ENCODE measurements around the gene HLA-DQA2.
"Not testable (repeated sequence)": the region's sequence is repeated elsewhere in the genome, so short reads cannot be mapped to it uniquely, and the experiment has no call there.

HLA-DQA2 gene

DNA sequence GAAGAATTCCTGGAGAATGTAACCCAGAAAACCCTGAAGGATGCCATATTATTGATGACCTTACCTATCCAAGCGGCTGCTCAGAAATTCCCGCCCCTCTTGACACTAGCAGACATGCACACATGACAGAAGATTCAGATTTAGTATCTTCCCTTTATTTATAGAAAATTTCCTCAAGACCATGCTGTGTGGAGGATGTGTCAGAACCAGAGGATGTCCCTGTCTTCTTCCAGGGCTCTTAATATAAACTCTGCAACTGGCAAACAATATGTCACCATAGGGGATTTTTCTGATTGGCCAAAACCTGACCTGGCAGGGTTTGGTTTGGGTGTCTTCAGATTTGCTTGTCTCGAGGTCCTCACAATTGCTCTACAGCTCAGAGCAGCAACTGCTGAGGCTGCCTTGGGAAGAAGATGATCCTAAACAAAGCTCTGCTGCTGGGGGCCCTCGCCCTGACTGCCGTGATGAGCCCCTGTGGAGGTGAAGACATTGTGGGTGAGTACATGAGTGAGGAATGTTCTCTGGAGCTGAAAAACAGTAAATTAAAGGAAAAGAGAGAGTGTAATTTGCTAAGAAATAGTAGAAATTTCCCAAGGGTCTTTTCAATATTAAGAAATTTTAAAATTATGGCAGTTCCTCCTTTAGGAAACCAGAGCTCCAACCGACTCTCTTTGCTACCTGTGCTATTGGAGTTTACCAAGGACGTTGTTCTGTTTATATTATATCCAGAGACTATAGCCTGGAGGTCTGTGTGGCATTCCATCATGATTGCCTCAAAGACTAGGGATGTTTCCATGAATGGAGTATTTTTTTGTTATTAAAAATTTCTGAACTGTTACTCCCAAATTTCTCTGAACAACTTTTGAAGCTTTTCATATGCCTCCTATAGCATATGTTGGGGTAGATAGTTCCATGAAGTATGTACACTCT is at the start of gene HLA-DQA2:
TSS of gene HLA-DQA2 (plus strand) at position 361 of the 930 bp plus-strand sequence. CDS start at position 414, 53 bp downstream.
- no peak for DNase-seq

DNA sequence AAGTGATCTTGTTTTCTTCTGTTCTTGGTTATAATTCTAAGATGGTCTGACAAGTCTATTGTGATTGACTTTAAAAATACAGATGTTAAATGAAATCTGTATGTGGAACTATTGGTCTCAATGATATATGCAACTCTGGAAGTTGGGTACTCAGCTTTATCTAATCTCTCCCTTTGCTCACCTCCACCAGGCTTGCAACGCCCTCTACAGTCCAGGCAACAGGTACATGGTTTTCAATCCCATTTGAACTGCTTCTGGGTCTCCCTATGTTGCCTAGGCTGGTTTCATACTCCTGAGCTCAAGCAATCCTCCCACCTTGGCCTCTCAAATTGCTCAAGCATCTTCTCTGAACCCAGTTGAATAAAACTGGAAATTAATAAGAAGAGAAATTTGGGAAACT is 49.2 kb upstream of the HLA-DQA2 start:
- peak; percentile 34 for DNase-seq

DNA sequence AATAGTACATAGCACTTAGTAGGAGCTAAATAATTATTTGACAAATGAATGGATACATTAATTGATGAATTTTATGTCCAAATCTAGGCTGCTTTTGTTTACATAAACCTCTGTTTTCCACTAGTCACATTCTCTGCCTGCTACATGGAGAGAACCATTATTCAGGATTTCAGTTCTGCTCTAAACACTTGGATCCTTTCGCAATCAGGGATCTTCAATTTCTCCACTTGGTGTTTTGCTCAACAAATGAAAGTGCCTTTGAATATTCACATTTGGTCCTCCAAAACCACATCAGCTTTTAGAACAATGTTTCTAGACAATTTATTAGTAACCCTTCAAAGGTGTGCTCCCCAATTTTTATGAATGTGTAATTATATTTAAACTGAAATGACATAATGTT is 44.2 kb upstream of the HLA-DQA2 start:
- DNase-seq = no peak

GRCh38 chr6:32700391-32701040 is 40.7 kb upstream of the HLA-DQA2 start:
- DNase-seq = no peak

- no peak for DNase-seq
Observed at GRCh38 chr6:32703347-32703746, 37.8 kb upstream of the HLA-DQA2 start.

DNA sequence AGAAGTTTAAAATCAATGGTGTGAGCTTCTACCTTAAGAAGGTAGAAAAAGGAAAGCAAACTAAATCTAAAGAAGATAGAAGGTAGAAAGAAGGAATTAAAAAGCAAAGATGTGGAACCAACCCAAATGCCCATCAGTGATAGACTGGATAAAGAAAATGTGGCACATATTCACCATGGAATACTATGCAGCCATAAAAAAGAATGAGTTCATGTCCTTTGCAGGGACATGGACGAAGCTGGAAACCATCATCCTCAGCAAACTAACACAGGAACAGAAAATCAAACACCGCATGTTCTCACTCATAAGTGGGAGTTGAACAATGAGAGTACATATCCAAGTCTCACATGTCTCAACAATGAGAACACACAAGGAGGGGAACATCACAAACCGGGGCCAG is 36.0 kb upstream of the HLA-DQA2 start:
- not testable (repeated sequence) for DNase-seq

GRCh38 chr6:32709625-32710024 is 31.6 kb upstream of the HLA-DQA2 start:
- DNase-seq = no peak

DNA sequence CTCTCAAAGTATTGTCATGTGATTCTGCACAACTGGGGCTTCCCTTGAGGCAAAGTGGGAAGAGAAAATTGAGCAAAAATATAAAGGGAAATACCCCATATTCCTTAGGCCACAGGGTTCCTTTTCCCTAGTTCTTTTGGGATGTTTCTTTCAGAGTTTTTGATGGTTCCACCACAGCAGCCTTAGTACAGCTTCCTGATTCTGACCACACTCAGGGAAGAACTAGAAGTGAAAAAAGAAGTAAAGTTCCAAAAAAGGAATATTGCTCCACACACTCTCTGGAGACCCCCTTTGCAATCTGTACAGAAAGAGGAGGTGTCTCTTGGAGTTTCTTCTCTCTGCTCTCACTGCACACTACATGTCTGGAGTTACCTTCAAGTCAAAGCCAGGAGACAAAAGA is 27.9 kb upstream of the HLA-DQA2 start:
- no peak for DNase-seq

DNA sequence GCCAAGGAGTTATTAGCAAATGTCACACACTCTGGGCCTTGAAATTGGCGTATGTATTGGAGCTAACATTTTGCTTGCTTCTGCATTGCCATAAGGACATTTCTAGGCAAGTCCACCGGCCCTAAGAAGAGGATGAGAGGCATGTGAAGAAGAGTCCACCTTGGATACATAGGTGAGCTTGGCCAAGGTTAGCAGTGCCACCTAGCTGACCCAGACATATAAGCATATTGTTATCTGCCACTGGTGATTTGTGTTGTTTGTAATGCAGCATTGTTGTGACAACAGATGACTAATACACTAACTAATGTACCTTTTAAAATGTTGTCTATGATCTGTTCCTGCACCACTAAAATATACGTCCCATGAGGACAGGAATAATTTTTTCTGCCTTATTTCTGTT is 24.8 kb upstream of the HLA-DQA2 start:
- no peak for DNase-seq

DNA sequence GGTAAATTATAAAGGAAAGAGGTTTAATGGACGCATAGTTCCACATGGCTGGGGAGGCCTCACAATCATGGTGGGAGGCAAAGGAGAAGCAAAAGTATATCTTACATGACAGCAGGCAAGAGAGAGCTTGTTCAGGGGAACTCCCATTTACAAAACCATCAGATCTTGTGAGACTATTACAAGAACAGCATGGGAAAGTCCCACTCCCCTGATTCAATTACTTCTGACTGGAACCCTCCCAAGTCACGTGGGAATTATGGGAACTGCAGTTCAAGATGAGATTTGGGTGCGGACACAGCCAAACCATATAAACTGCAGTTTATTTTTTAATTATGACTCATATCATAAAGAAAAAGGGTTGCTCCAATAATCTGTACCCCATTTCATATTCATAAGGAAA is 22.3 kb upstream of the HLA-DQA2 start:
- no peak for DNase-seq

DNA sequence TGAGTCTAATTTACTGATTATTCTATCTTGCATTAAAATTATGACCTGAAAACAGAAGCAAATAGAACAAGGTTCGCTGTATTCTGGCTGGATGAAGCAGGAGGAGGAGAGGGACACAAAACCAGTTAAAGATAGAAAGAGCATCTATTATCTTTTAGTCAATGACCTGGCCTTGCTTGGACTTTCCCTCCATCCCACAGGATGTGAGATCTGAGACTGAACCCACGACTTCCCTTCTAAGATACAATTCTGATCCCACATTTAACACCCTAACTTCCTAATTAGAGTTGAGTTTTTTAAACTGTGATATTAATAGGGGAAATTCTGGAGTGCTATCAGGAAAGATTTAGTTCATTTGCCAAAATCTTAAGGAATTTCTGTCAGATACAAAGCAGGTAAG is 3.1 kb upstream of the HLA-DQA2 start:
- DNase-seq = no peak

DNA sequence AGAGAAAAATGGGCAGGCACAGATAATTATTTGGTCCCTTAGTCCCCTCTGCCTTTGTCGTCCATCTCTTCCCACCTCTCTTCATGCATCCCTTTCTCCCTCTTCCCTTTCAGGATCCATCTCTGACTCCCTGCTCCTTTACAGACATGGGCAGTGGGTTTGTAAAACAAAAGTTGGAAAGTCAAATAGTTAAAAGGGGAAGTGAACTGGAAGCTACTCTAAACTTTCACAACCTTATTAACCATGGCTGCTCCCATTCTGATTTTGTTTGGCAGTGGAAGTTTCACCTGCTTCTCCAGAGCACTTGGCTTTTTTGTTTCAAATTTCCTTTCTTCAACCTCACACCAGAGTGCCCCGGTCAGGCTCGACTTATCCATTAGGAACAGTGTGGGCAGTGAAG is 1.2 kb downstream of the HLA-DQA2 start:
- DNase-seq = no peak

DNA sequence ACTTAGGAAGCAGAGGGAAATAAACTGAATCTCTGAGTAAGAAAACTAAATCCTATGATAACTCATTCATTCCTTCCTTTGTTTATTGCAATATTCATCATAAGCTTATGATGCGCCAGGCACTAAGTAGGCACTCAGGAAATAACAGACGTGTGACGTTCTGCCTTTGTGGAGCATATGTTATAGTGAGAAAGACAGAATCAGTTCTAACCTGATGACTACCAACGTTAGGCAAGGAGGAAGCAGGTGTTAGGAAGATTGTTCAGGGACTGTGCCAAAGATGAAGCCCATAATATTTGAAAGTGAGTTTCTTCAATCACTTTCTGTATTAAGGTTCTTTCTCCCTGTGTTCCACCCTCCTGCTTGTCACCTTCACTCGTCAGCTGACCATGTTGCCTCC is 3.6 kb downstream of the HLA-DQA2 start:
- DNase-seq = no peak

- not testable (repeated sequence) for DNase-seq
Observed at GRCh38 chr6:32745649-32746048, 4.5 kb downstream of the HLA-DQA2 start.

- DNase-seq = no peak
Observed at GRCh38 chr6:32752580-32752979, 11.4 kb downstream of the HLA-DQA2 start.

DNA sequence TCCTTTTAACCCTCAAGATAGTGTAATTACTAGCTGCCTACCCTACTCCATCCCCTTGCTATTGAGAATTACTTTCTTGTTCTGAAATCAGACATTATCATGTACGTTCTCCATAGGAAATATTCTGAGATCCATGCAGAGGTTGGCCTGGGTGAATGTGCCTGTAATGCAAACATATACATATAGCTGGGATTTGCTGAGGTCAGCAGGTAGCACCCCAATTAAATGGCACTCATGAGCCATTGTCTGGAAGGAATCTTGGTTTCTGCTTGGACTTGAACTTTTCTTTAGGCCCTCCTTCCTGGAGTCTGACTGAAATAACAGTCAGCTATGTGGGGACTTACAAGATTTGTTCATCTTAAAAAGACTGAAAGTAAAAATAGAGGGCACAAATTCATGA is 18.5 kb downstream of the HLA-DQA2 start:
- no peak for DNase-seq

DNA sequence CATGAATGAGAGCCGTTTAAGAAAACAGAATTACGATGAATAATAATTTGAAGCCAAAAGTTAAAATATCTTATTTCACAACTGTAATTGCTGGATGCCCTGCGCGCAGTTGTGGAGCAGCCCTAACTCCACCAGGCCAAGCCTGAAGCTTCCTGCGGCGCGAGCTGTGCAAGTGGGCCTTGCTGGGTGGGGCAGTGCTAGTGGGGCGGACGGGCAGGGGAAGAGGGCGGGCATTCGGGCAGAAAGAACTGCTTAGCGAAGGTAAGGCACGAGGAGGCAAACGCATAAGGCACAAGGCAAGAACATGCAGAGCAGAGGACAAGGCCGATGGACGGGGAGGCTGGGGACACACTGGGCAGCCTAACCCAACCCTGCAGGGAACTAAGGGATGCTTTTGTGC is 19.9 kb downstream of the HLA-DQA2 start:
- DNase-seq = no peak

DNA sequence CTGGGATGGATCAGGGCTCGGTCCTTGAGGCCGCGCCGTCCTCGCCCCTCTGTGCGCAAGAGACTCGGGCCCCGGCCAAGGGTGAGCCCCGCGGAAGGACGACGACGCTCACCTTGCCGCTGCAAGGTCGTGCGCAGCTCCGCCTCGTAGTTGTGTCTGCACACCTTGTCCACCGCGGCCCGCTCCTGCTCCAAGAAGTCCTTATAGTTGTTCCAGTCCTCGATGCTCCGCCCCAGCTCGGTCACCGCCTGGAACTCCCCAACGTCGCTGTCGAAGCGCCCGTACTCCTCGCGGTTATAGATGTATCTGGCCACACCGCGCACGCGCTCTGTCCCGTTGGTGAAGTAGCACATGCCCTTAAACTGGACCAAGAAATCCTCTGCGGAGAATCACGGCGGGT is 20.4 kb downstream of the HLA-DQA2 start:
- DNase-seq = no peak

DNA sequence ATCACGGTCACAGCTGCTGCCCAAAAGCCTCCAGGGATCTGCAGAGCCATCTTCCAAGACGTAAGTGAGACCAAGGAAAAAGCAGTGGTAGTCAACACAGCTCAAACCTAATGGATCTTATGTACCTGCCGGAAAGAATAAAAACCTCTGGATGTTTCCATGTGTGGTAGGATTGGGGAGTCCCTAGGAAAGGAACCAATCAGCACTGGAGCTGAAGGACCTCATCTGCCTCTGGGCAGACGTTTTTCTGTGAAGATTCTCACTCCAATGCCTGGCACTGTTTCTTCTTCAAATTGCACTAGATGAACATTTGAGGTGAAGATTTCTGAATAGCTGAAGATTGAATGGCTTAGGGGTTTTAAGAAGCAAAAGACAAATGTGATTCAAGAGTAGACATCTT is 22.2 kb downstream of the HLA-DQA2 start, which contains the start of gene HLA-DQB2:
TSS of gene HLA-DQB2 (minus strand) at position 112 of the 400 bp plus-strand sequence. CDS start at position 50, 62 bp downstream.
- no peak for DNase-seq

DNA sequence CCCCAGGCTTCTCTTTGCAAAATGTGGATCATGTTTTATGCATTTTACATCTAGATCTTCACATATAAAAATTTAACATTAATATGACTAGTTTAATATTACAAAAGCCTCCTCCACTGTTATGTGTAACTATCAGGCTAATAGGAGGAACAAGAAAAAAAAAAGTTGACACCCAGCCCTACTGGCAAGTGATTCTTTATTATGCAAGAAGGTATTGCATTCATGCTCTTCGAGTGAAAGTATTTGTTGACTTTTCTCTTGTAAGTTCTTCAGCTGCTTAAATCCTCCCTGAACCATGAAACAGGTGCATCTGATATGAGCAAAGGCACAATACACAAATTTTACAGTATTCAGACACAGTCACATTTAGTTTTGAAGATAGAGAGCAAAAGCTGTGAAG is 22.9 kb downstream of the HLA-DQA2 start:
- no peak for DNase-seq

- DNase-seq = no peak
Observed at GRCh38 chr6:32772656-32773055, 31.5 kb downstream of the HLA-DQA2 start.

DNA sequence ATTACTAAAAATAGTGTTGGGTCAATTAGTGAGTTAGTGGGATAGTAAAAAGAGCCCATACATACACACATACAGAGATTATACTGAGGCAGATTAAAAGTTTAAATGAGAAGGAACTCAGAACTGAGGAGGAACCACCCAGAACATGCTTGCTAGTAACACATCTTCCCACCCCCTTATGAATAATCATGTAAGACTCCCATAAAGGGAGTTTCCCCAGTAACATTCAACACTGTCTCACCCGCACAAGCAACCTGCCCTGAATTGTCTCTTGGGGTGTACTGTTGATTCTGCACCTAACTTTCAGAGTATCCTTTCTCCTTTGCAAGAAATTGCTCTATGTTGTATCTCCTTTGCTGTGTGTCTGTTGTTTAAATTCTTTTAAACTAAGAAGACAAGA is 33.2 kb downstream of the HLA-DQA2 start:
- no peak for DNase-seq

DNA sequence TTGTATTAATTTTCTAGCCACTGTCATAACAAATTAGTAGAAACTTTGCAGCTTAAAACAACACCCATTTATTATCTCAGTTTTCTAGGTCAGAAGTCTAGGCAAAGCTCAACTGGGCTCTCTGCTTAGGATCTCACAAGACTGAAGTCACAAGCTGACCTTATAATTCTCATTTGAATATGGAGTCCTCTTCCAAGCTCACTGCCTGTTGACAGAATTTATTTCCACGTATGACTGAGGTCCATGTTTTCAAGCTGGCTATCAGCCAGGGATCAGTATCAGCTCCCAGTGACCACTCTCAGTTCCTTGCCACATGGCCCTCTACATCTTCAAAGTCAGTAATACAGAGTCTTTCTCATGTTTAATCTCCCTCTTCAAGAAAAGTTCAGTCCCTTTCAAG is 33.9 kb downstream of the HLA-DQA2 start:
- DNase-seq = no peak

DNA sequence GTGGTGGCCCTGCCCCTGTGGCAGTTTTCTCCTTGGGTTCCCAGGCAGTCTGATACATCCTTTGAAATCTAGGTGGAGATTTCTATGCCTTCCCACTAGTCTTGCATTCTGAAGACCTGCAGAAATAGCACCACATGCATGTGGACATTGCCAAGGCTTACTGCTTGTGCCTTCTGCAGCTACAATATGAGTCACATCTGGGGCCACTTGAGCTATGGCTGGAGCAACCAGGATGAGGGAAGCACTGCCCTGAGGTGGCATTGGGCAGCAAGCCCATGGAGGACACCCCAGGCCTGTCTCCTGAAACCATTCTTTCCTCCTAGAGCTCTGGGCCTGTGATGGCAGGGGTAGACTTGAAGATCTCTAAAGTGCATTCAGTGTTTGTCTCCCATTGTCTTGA is 37.8 kb downstream of the HLA-DQA2 start:
- no peak for DNase-seq
